Prostate gland (tissue), 2 donors: ENCODE data around the gene C1GALT1.

Experiments
- POLR2AphosphoS5 ChIP-seq: sonication (generic); formaldehyde crosslinking; IDR thresholded peaks from one replicate; pipeline ENCODE4 v1.6.1; 2017; ENCODE audit warnings: antibody characterized with exemption
- TF ChIP-seq, protein P1 (sequence below), 4 experiments: fragments of 200-600 bp in 2 of 4; fragments of 450-650 bp in 2 of 4; sonication (generic) in 2 of 4; IDR thresholded peaks; 1 replicate in 3 of 4; 2 replicates in 1 of 4; pipeline ENCODE4 v1.5.1; 2016 to 2019; ENCODE audit warnings: antibody characterized with exemption in 4 of 4, mild to moderate bottlenecking in 2 of 4, moderate library complexity in 2 of 4

GRCh38 chr7:7264306-7265040 is 82.1 kb downstream of the C1GALT1 start:
- TF ChIP-seq, protein P1, sequence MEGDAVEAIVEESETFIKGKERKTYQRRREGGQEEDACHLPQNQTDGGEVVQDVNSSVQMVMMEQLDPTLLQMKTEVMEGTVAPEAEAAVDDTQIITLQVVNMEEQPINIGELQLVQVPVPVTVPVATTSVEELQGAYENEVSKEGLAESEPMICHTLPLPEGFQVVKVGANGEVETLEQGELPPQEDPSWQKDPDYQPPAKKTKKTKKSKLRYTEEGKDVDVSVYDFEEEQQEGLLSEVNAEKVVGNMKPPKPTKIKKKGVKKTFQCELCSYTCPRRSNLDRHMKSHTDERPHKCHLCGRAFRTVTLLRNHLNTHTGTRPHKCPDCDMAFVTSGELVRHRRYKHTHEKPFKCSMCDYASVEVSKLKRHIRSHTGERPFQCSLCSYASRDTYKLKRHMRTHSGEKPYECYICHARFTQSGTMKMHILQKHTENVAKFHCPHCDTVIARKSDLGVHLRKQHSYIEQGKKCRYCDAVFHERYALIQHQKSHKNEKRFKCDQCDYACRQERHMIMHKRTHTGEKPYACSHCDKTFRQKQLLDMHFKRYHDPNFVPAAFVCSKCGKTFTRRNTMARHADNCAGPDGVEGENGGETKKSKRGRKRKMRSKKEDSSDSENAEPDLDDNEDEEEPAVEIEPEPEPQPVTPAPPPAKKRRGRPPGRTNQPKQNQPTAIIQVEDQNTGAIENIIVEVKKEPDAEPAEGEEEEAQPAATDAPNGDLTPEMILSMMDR (IDR thresholded peaks at IDR 0.05), result no peak
- no peak for TF ChIP-seq POLR2AphosphoS5
